HFFc6 (cell line): Measurements from ENCODE around the gene HOXD8. TPM values are rescaled to one million over a fixed set of nuclear protein-coding genes. Genes with fewer than 3 reads are reported as not detected.
A peak's percentile ranks its signal among the peaks of the same experiment; 100 is the strongest.

Experiments
- DNase-seq: peaks from one replicate; pipeline ENCODE4 v3.0.0-alpha.2; 2018
- H3K27ac Mint-ChIP-seq: 2 replicates; pipeline ENCODE4 v1.8.0; 2020; ENCODE audit warnings: mild to moderate bottlenecking, mixed read lengths
- H3K27me3 Mint-ChIP-seq: 2 replicates; pipeline ENCODE4 v1.8.0; 2021; ENCODE audit warnings: mild to moderate bottlenecking, moderate library complexity, mixed read lengths; ENCODE audit not compliant: insufficient read depth
- H3K36me3 Mint-ChIP-seq: 2 replicates; pipeline ENCODE4 v1.8.0; 2021; ENCODE audit warnings: low read depth, mixed read lengths
- H3K4me1 Mint-ChIP-seq: 2 replicates; pipeline ENCODE4 v1.8.0; 2020; ENCODE audit warnings: low read depth, mixed read lengths
- H3K4me3 Mint-ChIP-seq: 2 replicates; pipeline ENCODE4 v1.8.0; 2020; ENCODE audit warnings: mild to moderate bottlenecking, moderate library complexity, mixed read lengths
- H3K9me3 Mint-ChIP-seq: 2 replicates; pipeline ENCODE4 v1.8.0; 2020; ENCODE audit warnings: mild to moderate bottlenecking, mixed read lengths
- total RNA-seq, 6 experiments: library from RNA; stranded (reverse); fragmentation: NEBNext Ultra II Directional; extraction: Animal tissue kit (Norgen Biotek cat#: 25700); gene quantifications; 2 replicates in 1 of 6; 3 replicates in 5 of 6; pipeline ENCODE4 v1.2.3, GENCODE V29; 2021
- TF ChIP-seq, protein P1 (sequence below): fragments of 200-600 bp; sonication (generic); IDR thresholded peaks from 2 replicates; pipeline ENCODE4 v1.5.0; 2021; ENCODE audit warnings: antibody characterized with exemption, mild to moderate bottlenecking

Gene HOXD8
- total RNA-seq, 6 experiments from 2014 or later = 2.3 to 5.1 (median 4.6) TPM

DNA sequence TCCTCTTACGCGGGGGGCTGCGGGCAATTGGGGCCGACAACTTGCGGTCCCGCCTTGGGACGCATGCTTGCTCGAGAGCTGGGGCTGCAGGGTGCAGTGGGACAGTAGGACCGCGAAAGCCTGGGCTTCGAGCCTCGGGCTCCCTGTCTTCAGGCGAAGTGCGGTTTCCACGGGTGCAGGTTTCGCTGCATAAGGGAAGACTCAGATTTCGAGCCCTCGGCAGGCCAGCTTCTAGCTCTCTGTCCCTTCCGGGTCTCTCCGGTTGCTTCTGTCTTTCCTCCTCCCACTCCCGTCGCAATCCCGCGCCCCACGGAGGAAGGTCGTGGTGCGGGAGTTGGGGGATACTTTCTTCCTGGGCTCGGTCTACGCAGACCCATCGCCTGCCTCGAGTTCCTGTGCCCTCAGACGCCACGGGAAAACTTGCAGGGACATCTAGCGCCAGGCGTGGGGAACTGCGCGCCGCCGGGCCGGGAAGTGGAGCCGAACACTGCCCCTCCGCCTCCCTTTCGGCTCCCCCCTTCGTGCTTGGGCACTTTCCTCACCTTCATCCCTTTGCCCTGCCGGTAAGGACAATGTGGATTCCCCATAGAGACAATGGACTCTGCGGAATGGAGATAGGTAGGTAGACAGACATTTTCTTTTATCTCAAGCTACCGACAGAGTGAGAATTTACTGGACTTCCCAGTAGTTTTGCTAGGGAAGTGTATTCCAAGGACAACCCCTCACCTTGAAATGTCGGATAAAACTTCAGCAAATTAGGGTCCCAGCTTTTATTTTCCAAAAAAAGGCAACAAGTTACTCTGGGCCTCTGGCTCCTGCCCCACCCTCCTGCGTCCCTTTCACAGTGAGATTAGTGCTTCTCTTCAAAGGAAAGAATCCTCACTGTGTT lies 41.2 kb upstream of the HOXD8 start:
- TF ChIP-seq, protein P1, sequence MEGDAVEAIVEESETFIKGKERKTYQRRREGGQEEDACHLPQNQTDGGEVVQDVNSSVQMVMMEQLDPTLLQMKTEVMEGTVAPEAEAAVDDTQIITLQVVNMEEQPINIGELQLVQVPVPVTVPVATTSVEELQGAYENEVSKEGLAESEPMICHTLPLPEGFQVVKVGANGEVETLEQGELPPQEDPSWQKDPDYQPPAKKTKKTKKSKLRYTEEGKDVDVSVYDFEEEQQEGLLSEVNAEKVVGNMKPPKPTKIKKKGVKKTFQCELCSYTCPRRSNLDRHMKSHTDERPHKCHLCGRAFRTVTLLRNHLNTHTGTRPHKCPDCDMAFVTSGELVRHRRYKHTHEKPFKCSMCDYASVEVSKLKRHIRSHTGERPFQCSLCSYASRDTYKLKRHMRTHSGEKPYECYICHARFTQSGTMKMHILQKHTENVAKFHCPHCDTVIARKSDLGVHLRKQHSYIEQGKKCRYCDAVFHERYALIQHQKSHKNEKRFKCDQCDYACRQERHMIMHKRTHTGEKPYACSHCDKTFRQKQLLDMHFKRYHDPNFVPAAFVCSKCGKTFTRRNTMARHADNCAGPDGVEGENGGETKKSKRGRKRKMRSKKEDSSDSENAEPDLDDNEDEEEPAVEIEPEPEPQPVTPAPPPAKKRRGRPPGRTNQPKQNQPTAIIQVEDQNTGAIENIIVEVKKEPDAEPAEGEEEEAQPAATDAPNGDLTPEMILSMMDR = peak; percentile 84
- Mint-ChIP-seq H3K9me3 (peaks cover 9% of the 10 kb centered on the region), H3K4me1 (peaks cover 16% of the 10 kb centered on the region), H3K27me3 (peaks cover 50% of the 10 kb centered on the region), H3K4me3 (peak overlapping the region; percentile 90), H3K27ac (no peak overlapping the region), H3K36me3 (no peaks in the 10 kb centered on the region)
- no peak for DNase-seq

DNA sequence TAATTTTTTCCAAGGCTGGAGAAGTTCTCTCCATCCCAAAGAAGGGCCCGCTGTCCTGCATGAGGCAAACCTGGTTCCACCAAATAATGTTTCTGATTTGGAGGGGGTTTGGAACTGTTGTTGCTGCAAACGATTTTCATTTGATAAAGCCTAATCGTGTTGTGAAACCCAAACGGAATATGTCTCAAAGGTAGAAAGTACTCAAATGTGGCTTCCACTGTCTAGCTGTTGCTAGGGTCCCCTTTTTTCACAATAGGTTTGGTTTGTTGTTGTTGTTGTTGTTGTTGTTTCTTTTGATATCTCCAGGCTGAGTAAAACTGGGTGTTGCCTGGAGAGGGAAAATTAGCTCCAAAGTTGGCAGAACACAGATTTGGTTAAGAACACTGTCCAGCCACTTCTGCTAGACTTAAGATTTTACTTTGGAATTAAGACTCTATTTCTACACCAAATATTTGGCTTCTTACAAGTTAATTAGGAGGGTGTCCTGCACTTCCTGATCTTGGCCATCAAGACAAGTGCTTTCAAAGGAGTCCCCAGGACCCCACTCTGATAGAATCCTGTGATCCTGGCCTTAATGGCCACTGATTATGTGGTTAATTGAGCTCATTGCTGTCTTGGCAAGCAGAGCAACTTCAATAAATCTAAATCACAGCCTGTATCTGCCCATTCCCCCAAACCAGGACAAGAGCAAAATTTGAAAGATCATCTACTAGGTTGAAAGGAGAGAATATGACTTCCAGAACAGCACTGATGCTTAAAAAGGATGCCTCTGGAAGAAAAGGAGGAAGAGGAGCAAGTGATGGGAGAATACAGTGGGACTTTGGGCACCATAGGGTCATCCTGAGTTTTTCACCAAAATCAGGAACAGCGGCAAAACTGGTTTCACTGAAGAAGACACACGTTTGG lies 40.3 kb upstream of the HOXD8 start:
- no peak for DNase-seq
- H3K27ac Mint-ChIP-seq = no peak overlapping the region
- TF ChIP-seq, protein P1 = no peak
- no peaks in the 10 kb centered on the region for H3K9me3 Mint-ChIP-seq
- H3K4me3 Mint-ChIP-seq = no peak overlapping the region
- H3K36me3 Mint-ChIP-seq = peaks cover 8% of the 10 kb centered on the region; the same call in 1 of the 2 replicates
- peaks cover 50% of the 10 kb centered on the region for H3K27me3 Mint-ChIP-seq
- H3K4me1 Mint-ChIP-seq = peaks cover 24% of the 10 kb centered on the region

DNA sequence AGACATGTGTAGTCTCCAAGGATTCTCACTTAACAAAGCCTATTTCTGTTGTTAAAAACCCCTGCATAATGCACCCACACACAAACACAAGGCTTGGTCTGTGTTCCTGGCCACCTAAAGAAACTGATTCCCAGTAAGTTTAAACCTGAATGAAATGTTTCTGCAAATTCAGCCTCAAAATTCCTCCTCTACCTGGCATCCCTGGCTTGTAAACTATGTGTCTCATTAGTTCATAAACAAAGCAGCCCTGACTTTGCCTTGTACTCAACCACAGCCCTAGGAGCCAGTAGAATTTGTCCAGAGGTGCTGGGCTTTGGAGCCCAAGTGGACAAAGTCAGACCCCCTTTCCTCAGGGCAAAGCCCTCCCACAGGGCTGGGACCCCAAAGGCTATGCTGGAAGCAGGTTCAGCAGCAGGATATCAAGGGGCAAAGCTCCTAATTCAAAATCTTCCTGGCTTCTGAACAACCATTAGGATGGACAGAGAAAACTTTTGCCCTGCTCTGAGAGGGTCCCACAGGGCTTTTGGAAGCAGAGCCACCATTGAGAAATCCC lies 39.6 kb upstream of the HOXD8 start:
- no peak overlapping the region for H3K27ac Mint-ChIP-seq
- H3K9me3 Mint-ChIP-seq = no peaks in the 10 kb centered on the region
- peaks cover 46% of the 10 kb centered on the region for H3K27me3 Mint-ChIP-seq
- H3K4me1 Mint-ChIP-seq = peaks cover 17% of the 10 kb centered on the region
- no peak overlapping the region for H3K4me3 Mint-ChIP-seq
- DNase-seq = no peak
- peaks cover 8% of the 10 kb centered on the region; the same call in 1 of the 2 replicates for H3K36me3 Mint-ChIP-seq
- TF ChIP-seq, protein P1 = no peak

DNA sequence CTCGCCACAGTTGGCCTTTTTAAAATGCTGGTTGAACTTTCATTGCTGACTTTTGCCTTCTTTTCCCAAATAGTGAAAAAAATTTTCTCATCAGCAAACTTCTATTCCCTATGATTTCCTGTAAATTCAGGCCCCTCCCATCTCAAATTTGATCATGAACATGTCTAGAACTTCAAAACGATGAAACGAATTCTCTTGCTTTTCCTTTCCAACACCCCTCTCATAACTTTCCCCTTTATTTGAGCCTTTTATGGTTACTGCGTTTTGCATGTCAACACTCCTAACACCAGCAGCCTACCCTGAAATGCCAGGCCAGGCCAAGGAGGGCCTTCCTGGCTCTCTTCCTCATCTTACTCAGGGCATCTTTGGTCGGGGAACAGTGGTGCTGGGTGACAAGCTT lies 38.6 kb upstream of the HOXD8 start:
- Mint-ChIP-seq H3K4me1 (peaks cover 16% of the 10 kb centered on the region), H3K27ac (no peak overlapping the region), H3K9me3 (no peaks in the 10 kb centered on the region), H3K36me3 (peaks cover 8% of the 10 kb centered on the region; the same call in 1 of the 2 replicates), H3K27me3 (peaks cover 38% of the 10 kb centered on the region), H3K4me3 (no peak overlapping the region)
- DNase-seq = no peak
- TF ChIP-seq, protein P1 = no peak
